GM21360 (cell line): ENCODE results near the gene NDUFB5.
"Not testable (repeated sequence)": the region's sequence is repeated elsewhere in the genome, so short reads cannot be mapped to it uniquely, and the experiment has no call there.

ENCODE experiments used
- ATAC-seq: cut with Tn5 transposase; IDR thresholded peaks from one replicate; pipeline ENCODE4 v1.9.1; 2021; ENCODE audit warnings: mild to moderate bottlenecking, moderate library complexity; ENCODE audit not compliant: unreplicated experiment

Gene NDUFB5

GRCh38 chr3:179630753-179631451 lies 26.3 kb downstream of the NDUFB5 start:
- no peak for ATAC-seq

GRCh38 chr3:179640469-179640868 lies 35.9 kb downstream of the NDUFB5 start:
- ATAC-seq: no peak

- no peak for ATAC-seq
Measured at GRCh38 chr3:179642871-179643270, 38.3 kb downstream of the NDUFB5 start.

- ATAC-seq: not testable (repeated sequence)
Measured at GRCh38 chr3:179643837-179644236, 39.2 kb downstream of the NDUFB5 start.

- no peak for ATAC-seq
Measured at GRCh38 chr3:179646177-179646576, 41.6 kb downstream of the NDUFB5 start.

DNA sequence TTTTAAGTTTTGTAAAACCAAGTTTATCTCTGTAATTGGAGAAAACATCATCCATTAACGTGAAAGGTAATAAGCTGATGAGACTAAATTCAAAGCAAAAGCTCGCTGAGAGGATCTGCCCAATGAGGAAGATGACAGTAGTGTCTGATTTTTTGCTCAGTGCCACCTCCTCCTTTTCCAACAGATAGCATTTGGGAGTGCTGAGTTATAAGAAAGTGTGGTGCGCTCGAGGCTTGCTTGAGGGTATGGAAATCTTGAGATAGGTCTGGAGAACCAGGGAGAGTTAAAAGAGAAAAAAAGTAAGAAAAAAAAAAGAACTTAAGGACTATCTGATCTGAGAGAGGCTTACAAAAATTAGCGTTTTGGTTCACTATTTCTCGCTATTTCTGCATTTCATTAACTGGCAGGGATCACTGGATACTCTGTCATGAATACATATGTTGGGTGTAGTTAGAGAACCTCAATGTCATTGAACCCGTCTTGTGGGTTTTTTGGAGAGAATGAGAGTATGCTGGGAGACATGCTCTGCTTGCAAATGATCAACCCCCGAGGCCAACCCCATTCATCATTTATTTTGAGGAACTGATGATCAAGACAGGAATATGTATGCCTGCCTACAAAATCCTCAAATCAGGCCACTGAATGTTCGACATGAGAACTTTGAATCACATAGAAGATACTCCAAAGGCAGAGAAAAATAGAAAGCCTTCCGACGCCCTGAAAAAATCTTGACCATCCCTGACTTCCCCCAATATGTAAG lies 47.3 kb downstream of the NDUFB5 start:
- ATAC-seq: no peak

GRCh38 chr3:179652447-179653095 lies 48.0 kb downstream of the NDUFB5 start, which contains the start of gene USP13:
Gene USP13, plus strand, starts transcription at chr3:179653040. Its CDS starts 186 bp downstream, at chr3:179653226.
- ATAC-seq: peak; percentile 69

DNA sequence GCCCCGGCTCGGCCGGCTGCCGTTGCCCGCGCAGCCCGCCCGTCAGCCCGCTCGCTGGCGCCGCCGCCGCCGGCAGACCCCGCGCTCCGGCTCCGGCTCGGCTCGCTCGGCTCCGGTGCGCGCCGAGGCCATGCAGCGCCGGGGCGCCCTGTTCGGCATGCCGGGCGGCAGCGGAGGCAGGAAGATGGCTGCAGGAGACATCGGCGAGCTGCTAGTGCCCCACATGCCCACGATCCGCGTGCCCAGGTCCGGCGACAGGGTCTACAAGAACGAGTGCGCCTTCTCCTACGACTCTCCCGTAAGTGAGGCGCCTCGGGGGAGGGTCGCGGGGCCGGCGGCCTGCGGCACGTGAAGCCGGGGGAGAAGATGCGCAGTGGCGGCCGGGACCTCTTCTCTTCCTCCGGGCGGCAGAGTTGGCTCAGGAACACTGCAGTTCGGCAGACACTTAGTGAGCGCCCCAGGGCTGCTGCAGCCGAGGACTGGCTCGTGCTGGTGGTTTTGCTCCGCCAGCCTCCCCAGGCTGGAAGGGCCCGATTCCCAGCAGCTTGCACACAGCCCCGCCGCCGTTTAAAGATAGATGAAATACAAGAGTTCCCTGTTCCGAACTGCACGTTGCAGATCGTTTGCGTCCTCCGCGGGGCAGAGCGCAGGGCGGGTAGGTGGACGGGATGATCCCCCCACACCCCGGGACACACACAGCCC lies 48.7 kb downstream of the NDUFB5 start:
- ATAC-seq: peak; percentile 52

GRCh38 chr3:179655236-179655635 lies 50.6 kb downstream of the NDUFB5 start:
- no peak for ATAC-seq

DNA sequence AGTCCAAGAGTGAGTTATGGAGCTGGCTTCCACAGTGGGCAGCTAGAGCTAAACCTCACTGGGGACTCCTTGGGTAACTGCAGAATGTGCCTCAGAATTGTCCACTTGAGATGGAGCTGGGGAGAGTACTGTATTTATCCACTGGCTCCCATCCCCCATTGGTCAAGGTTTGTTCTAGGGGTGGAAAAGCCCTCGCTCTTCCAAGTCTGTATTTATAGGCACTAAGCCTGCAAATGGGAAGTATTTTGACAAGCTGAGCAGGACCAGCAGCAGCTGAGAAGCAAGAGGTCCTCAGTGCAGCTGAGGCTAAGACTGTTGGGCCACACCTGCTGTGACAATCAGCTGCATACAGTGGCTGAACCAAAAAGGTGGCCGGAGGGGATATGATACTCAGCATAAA lies 54.0 kb downstream of the NDUFB5 start:
- ATAC-seq: no peak

DNA sequence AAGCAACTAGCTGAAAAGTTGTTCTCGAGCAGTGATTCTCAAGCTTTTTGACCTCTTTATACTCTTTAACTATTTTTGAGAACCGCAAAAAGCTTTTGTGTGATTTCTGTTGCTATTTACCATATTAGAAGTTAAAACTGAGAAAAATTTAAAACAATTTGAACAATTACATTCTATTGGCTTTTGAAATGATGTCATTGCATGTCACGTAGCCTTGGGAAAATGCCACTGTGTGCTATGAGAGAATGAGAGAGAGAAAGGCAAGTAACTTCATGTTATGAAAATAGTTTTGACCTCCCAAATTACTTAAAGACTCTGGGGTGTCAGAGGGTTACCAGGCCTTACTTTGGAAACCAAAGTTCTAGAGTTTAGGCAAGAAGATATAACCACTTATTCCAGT lies 56.3 kb downstream of the NDUFB5 start:
- no peak for ATAC-seq

GRCh38 chr3:179661777-179662176 lies 57.2 kb downstream of the NDUFB5 start:
- no peak for ATAC-seq

DNA sequence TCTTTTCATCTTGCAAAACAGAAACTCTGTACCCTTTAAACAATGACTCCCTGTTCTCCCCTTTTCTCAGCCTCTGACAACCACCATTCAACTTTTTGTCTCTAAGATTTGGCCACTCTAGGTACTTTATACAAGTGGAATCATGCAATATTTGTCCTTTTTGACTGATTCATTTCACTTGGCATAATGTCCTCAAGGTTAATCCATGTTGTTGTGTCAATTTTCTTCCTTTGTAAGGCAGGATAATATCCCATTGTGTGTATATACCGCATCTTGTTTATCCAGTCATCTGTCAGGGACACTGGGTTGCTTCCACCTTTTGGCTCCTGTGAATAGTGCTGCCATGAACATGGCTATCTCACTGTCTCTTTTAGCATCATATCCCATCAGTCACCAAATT lies 58.5 kb downstream of the NDUFB5 start:
- ATAC-seq: no peak

- no peak for ATAC-seq
Measured at GRCh38 chr3:179666030-179666429, 61.4 kb downstream of the NDUFB5 start.

DNA sequence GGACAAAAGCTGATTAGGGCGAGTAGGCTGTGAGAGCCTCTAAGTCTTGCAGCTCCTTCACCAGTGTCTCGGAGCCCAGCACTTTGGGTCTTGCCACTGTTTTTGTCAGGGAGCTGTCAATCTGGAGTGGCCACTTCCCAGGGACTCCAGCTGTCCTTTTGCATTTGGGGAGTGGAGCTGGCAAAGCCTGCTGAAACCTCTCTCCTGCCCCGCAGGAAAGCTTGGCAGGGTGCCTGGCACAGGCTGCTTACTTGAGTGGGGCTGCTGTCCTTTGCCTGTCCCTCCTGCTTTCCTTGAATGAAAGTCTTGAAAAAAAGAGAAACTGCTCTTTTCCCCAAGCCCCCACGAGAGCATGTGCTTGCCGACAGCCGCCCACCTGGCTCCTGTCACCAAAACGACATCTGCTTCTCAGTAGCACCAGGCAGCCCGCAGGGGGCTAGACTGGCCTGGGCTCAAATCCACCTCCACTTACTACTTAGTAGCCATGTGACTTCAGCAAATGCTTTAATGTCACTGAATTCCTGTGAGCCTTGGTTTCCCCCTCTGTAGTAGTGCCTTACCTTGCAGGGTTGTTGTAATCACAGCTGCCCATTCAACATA lies 61.9 kb downstream of the NDUFB5 start:
- no peak for ATAC-seq

DNA sequence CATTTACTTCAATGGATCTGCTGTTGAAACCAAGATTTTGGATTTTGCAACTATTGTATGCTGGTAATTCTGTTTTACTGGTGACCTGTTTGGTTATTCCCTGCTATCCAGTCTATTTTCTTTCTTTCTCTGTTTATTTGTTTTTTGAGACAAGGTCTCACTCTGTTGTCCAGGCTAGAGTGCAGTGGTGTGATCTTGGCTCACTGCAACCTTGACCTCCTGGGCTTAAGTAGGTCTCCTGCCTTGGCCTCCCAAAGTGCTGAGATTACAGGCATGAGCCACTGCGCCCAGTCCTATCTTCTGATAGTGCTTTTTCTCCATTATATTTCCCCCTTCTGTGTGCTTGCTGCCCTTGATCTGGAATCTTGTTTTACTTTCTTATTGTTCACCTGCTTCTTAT lies 63.8 kb downstream of the NDUFB5 start:
- ATAC-seq: no peak

DNA sequence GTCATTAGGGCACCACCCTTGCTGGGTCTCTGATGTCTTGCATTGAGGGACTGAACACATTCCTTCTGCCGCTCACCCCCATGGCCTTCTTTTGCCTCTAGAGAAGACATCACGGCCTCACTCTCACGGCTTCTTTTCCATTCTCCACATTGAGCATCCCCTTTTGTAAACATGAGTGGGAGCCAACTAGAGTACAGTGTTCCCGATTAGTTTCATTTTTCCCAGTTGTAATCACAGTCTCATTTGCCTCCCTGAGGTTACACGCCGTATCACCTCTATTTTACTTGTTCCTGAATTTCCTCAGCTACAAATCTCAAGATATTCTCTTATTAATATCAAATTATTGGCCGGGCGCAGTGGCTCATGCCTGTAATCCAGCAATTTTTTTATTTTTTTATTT lies 65.7 kb downstream of the NDUFB5 start:
- ATAC-seq: no peak

- ATAC-seq: no peak
Measured at GRCh38 chr3:179671309-179671708, 66.7 kb downstream of the NDUFB5 start.

GRCh38 chr3:179671747-179672242 lies 67.2 kb downstream of the NDUFB5 start:
- ATAC-seq: no peak

DNA sequence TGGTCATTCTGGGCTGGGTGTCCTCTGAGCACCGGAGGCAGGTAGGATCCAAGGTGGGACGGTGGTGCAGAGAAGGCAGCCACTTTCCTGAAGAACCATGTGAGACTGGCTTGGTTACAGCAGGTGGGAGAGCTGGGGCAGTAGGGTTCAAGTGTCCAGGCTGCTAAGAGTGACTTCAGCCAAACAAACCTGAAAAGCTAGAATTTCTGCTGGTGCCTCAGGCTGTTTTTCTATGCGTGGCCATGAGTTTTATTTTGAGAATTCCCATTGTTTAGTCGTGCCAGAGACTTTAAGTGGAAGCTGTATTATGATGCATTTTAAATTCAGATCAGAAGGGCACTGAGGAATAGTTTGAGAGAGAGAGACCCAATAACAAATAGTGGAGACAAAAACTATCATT lies 68.3 kb downstream of the NDUFB5 start:
- ATAC-seq: no peak

DNA sequence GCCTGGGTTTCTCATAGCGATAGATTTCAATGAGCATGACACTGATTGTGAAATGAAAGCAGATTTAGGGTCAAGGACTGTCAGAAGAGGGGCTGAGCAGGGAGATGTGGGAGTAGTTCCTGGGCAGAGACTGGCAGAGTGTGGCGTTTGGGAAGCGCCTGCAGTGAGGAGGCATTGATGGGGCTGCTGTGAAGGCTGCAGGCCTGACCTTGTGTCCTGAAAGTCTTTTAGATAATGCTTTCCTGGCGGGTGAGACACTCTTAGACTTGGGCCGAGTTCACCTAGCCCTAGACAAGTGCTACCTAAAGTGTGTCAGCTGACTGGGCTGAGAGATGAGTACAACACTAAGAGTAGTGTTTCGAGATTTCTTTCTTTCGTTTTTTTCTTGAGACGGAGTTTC lies 68.9 kb downstream of the NDUFB5 start:
- ATAC-seq: no peak
